H1 (cell line): Measurements from ENCODE around the gene AIFM1. TPM values are rescaled to one million over a fixed set of nuclear protein-coding genes. Genes with fewer than 3 reads are reported as not detected.

Source experiments
- CTCF ChIA-PET: fragments of 300-600 bp; sonication (Branson Sonifier 250); formaldehyde crosslinking; loops from one replicate; lab custom pipeline; 2021; ENCODE audit not compliant: partially characterized antibody; lab: Charles Lee
- POLR2A ChIA-PET: fragments of 300-600 bp; sonication (Branson Sonifier 250); formaldehyde crosslinking; loops from one replicate; lab custom pipeline; 2021; ENCODE audit warnings: inconsistent platforms; ENCODE audit not compliant: partially characterized antibody; lab: Charles Lee
- DNase-seq, 2 experiments: peaks; one replicate each; pipeline versions ENCODE4 v3.0.0 to v3.0.0-alpha.2; 2010 to 2022; ENCODE audit warnings: low spot score in 2 of 2, low read depth in 1 of 2, mixed read lengths in 1 of 2
- FAIRE-seq: peaks from 2 replicates; lab custom pipeline; 2011; peaks lifted over from hg19 to GRCh38; lab: Jason Lieb, UNC
- H2AFZ ChIP-seq: 2 replicates; pipeline ENCODE4 v1.8.1; 2012; ENCODE audit warnings: low read length, inconsistent platforms
- H2AK5ac ChIP-seq: 2 replicates; pipeline ENCODE4 v1.6.1; 2013; ENCODE audit warnings: low read depth, low read length
- H2BK120ac ChIP-seq: replicated peaks from 2 replicates; pipeline ENCODE3; 2013; ENCODE audit warnings: low read depth, low read length, inconsistent platforms
- H2BK12ac ChIP-seq: 2 replicates; pipeline ENCODE4 v1.6.1; 2013; ENCODE audit warnings: low read depth, low read length
- H2BK15ac ChIP-seq: 2 replicates; pipeline ENCODE4 v1.6.1; 2013; ENCODE audit warnings: low read length
- H2BK20ac ChIP-seq: 2 replicates; pipeline ENCODE4 v1.6.1; 2013; ENCODE audit warnings: low read length
- H2BK5ac ChIP-seq: 2 replicates; pipeline ENCODE4 v1.6.1; 2013; ENCODE audit warnings: low read depth, low read length
- H3K14ac ChIP-seq: 2 replicates; pipeline ENCODE4 v1.6.1; 2013; ENCODE audit warnings: inconsistent platforms; ENCODE audit not compliant: insufficient read length
- H3K18ac ChIP-seq: 2 replicates; pipeline ENCODE4 v1.6.1; 2013; ENCODE audit warnings: low read length; ENCODE audit errors: extremely low read depth
- H3K23ac ChIP-seq: 2 replicates; pipeline ENCODE4 v1.6.1; 2013; ENCODE audit warnings: inconsistent platforms; ENCODE audit not compliant: insufficient read length
- H3K23me2 ChIP-seq: 2 replicates; pipeline ENCODE4 v1.6.1; 2013; ENCODE audit warnings: low read depth, low read length
- H3K27ac ChIP-seq: 2 replicates; pipeline ENCODE4 v1.6.1; 2011; ENCODE audit warnings: low read depth, low read length, inconsistent platforms
- H3K27me3 ChIP-seq, 4 experiments: replicated peaks in 1 of 4; 1 replicate in 1 of 4; 2 replicates in 3 of 4; pipeline versions ENCODE4 v1.6.1 to v1.8.1; 2011 to 2013; ENCODE audit warnings: low read length in 3 of 4, mild to moderate bottlenecking in 3 of 4, inconsistent platforms in 2 of 4, mixed read lengths in 2 of 4, moderate library complexity in 1 of 4; ENCODE audit not compliant: control insufficient read depth in 3 of 4, insufficient read depth in 3 of 4; ENCODE audit errors: extremely low read depth in 1 of 4
- H3K36me3 ChIP-seq, 4 experiments: 2 replicates each; pipeline versions ENCODE4 v1.6.1 to v1.8.1; 2011 to 2013; ENCODE audit warnings: mild to moderate bottlenecking in 4 of 4, low read length in 3 of 4, moderate library complexity in 2 of 4, control low read depth in 1 of 4, inconsistent platforms in 1 of 4; ENCODE audit not compliant: insufficient read depth in 4 of 4, control insufficient read depth in 2 of 4
- H3K4ac ChIP-seq: replicated peaks from 2 replicates; pipeline ENCODE3; 2013; ENCODE audit warnings: low read length, low read depth, mixed read lengths, inconsistent platforms; ENCODE audit not compliant: insufficient read length
- H3K4me1 ChIP-seq, 4 experiments: replicated peaks in 1 of 4; 1 replicate in 1 of 4; 2 replicates in 3 of 4; pipeline versions ENCODE4 v1.6.1 to v1.8.1; 2011 to 2013; ENCODE audit warnings: low read length in 3 of 4, inconsistent platforms in 2 of 4, mixed read lengths in 1 of 4; ENCODE audit not compliant: insufficient read depth in 4 of 4, control insufficient read depth in 3 of 4
- H3K4me2 ChIP-seq, 2 experiments: 2 replicates each; pipeline versions ENCODE4 v1.6.1 to v1.8.1; 2011 to 2013; ENCODE audit warnings: low read depth in 2 of 2, low read length in 2 of 2, control low read depth in 1 of 2, inconsistent platforms in 1 of 2, mild to moderate bottlenecking in 1 of 2; ENCODE audit not compliant: insufficient read depth in 1 of 2
- H3K4me3 ChIP-seq, 4 experiments: fragments of 200-600, 300-600 bp in 1 of 4; sonication (generic), shearing (Covaris generic), sonication (Bioruptor Twin) in 1 of 4; 2 replicates each; pipeline versions ENCODE4 v1.5.1 to v1.8.1; 2011 to 2016; ENCODE audit warnings: low read length in 4 of 4, low read depth in 3 of 4, control low read depth in 2 of 4, inconsistent platforms in 2 of 4, mild to moderate bottlenecking in 2 of 4, mixed read lengths in 1 of 4, moderate library complexity in 1 of 4; ENCODE audit not compliant: insufficient read depth in 2 of 4; ENCODE audit errors: extremely low read depth in 1 of 4
- H3K56ac ChIP-seq: replicated peaks from 2 replicates; pipeline ENCODE3; 2013; ENCODE audit warnings: low read depth, mild to moderate bottlenecking, mixed read lengths, low read length, inconsistent platforms; ENCODE audit not compliant: insufficient read length
- H3K79me1 ChIP-seq: 2 replicates; pipeline ENCODE4 v1.6.1; 2013; ENCODE audit warnings: low read depth, low read length, control low read depth
- H3K79me2 ChIP-seq, 2 experiments: 2 replicates each; pipeline versions ENCODE4 v1.6.1 to v1.8.1; 2012 to 2013; ENCODE audit warnings: low read length in 2 of 2, mild to moderate bottlenecking in 2 of 2, inconsistent platforms in 1 of 2; ENCODE audit not compliant: insufficient read depth in 2 of 2, control insufficient read depth in 1 of 2
- H3K9ac ChIP-seq, 4 experiments: replicated peaks in 1 of 4; 1 replicate in 1 of 4; 2 replicates in 3 of 4; pipeline versions ENCODE4 v1.6.1 to v1.8.1; 2011 to 2013; ENCODE audit warnings: low read depth in 3 of 4, low read length in 3 of 4, control low read depth in 2 of 4, mild to moderate bottlenecking in 2 of 4, moderate library complexity in 2 of 4, inconsistent platforms in 1 of 4; ENCODE audit errors: extremely low read depth in 1 of 4
- H3K9me3 ChIP-seq, 2 experiments: 2 replicates each; pipeline versions ENCODE4 v1.6.1 to v1.8.1; 2012 to 2013; ENCODE audit warnings: mild to moderate bottlenecking in 2 of 2, moderate library complexity in 2 of 2, control low read depth in 1 of 2, inconsistent platforms in 1 of 2, low read depth in 1 of 2, low read length in 1 of 2, mixed read lengths in 1 of 2; ENCODE audit not compliant: insufficient read depth in 2 of 2
- H4K20me1 ChIP-seq, 2 experiments: replicated peaks in 1 of 2; 2 replicates each; pipeline versions ENCODE3 to v1.8.1; 2011 to 2013; ENCODE audit warnings: inconsistent platforms in 2 of 2, low read length in 2 of 2, mild to moderate bottlenecking in 1 of 2; ENCODE audit not compliant: insufficient read depth in 2 of 2, control insufficient read depth in 1 of 2
- H4K5ac ChIP-seq: 2 replicates; pipeline ENCODE4 v1.6.1; 2013; ENCODE audit warnings: low read length, low read depth, mixed read lengths, inconsistent platforms; ENCODE audit not compliant: insufficient read length
- H4K8ac ChIP-seq: 2 replicates; pipeline ENCODE4 v1.8.0; 2013; ENCODE audit warnings: mild to moderate bottlenecking, moderate library complexity, low read length, inconsistent platforms; ENCODE audit not compliant: insufficient read depth; ENCODE audit errors: extremely low read depth
- H4K91ac ChIP-seq: replicated peaks from 2 replicates; pipeline ENCODE3; 2013; ENCODE audit warnings: low read length, mixed read lengths, inconsistent platforms; ENCODE audit not compliant: insufficient read length
- RFX5 ChIP-seq: IDR thresholded peaks from 2 replicates; pipeline ENCODE4 v1.6.1; 2011; ENCODE audit warnings: low read depth, low read length, improper control_type of control experiment, borderline replicate concordance
- WGBS, 2 experiments: shearing (Covaris generic) in 1 of 2; methylation state at CpG; one replicate each; pipeline versions ENCODE4 v1.1.6 to v1.1.7; 2013 to 2015; ENCODE audit warnings: low lambda C conversion rate in 2 of 2, mixed read lengths in 2 of 2, inconsistent platforms in 1 of 2, low coverage in 1 of 2, missing lambda C conversion rate in 1 of 2; ENCODE audit not compliant: insufficient replicate concordance in 2 of 2, insufficient coverage in 1 of 2, insufficient read length in 1 of 2; ENCODE audit errors: extremely low coverage in 1 of 2, missing lambda C conversion rate in 1 of 2; 5-methylcytosine and 5-hydroxymethylcytosine counted together
- polyA plus RNA-seq, 7 experiments: library from polyadenylated mRNA; depleted of rRNA in 3 of 7; stranded (reverse) in 5 of 7; unstranded in 2 of 7; fragments of >200 nt in 5 of 7; fragments of 200-250 nt in 2 of 7; gene quantifications; 1 replicate in 5 of 7; 2 replicates in 1 of 7; 4 replicates in 1 of 7; pipeline versions ENCODE4 v1.2.1 to v1.2.3, GENCODE V29; 2011 to 2013; ENCODE audit warnings: missing spikeins in 2 of 7, mixed read lengths in 2 of 7
- total RNA-seq: library from RNA; stranded (reverse); fragmentation: NEBNext Ultra II Directional; extraction: Animal tissue kit (Norgen Biotek cat#: 25700); gene quantifications from 2 replicates; pipeline ENCODE4 v1.2.1, GENCODE V29; 2021

AIFM1 gene
- total and polyA plus RNA-seq, 2 of the 8 experiments (the other 6 are each of a cell fraction or from before 2014, with no cell fraction given), result 34.1 to 55.4 TPM

DNA sequence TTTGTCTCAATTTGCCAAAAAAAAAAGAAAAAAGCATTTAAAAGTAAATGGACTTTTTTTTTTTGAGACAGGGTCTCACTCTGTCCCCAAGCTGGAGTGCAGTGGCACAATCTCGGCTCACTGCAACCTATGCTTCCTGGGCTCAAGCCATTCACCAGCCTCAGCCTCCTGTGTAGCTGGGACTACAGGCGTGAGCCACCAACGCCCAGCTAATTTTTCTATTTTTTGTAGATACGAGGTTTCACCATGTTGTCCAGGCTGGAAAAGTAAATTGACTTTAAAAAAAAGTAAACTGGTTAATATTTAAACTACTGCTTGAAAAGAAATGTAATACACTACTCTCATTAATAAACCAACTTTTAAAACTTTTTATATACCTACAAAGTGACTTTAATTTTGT is 5.9 kb downstream of the AIFM1 start:
- Histone ChIP-seq H3K18ac (no peak overlapping the region), H4K8ac (no peak overlapping the region), H2BK12ac (no peak overlapping the region), H3K4me1 (no peaks in the 10 kb centered on the region), H3K23me2 (no peaks in the 10 kb centered on the region), H3K4ac (no peak overlapping the region), H3K23ac (no peak overlapping the region), H3K14ac (no peak overlapping the region), H4K20me1 (no peaks in the 10 kb centered on the region), H3K27ac (no peak overlapping the region), H4K5ac (no peak overlapping the region), H3K9ac (no peak overlapping the region), H3K79me2 (peaks cover 0 to 11% of the 10 kb centered on the region in 2 experiments; a peak in 2 of 4 replicates), H2BK15ac (no peak overlapping the region), H3K56ac (no peak overlapping the region), H2BK5ac (no peak overlapping the region), H3K36me3 (peaks cover 0 to 4% (median 0%) of the 10 kb centered on the region in 4 experiments; a peak in 1 of 8 replicates), H3K4me3 (no peak overlapping the region), H3K4me2 (no peak overlapping the region), H3K79me1 (0 out of 2 replicates have a peak, but pooled peaks cover 2% of the 10 kb centered on the region), H3K9me3 (no peaks in the 10 kb centered on the region), H2AK5ac (no peak overlapping the region), H2BK120ac (no peak overlapping the region), H4K91ac (no peak overlapping the region), H2BK20ac (no peak overlapping the region), H2AFZ (no peak overlapping the region), H3K27me3 (no peaks in the 10 kb centered on the region)
- FAIRE-seq, result no peak
- 96% methylated on average over 3 of the region's 4 CpGs; no CpG with 5 or more reads in 1 of the 2 experiments for WGBS, 2 experiments
- ChIA-PET CTCF (no interaction called here), POLR2A (no interaction called here)
- TF ChIP-seq RFX5, result no peak
- DNase-seq, result no peak
